IMR-90 (cell line): ENCODE measurements around the gene DGKQ.

Experiments used
- CTCF ChIP-seq: conservative IDR thresholded peaks from 2 replicates; pipeline ENCODE4 v1.5.1; 2012; ENCODE audit warnings: mild to moderate bottlenecking, low read depth, low read length, improper control_type of control experiment
- MAFK ChIP-seq: IDR thresholded peaks from 2 replicates; pipeline ENCODE4 v1.6.1; 2012; ENCODE audit warnings: low read depth, low read length, improper control_type of control experiment
- RAD21 ChIP-seq: IDR thresholded peaks from 2 replicates; pipeline ENCODE4 v1.6.1; 2012; ENCODE audit warnings: low read length, improper control_type of control experiment

GRCh38 chr4:952881-953573 is 20.3 kb downstream of the DGKQ start:
- TF ChIP-seq MAFK (no peak), CTCF (no peak), RAD21 (no peak)
